ENCODE data around the gene SIVA1. TPM values are rescaled to one million over a fixed set of nuclear protein-coding genes. Genes with fewer than 3 reads are reported as not detected.

SIVA1 gene
- total RNA-seq, 1 donor from 2014 or later, result 47.9 TPM

GRCh38 chr14:104765517-104765916 is 12.6 kb downstream of the SIVA1 start:
- Mint-ChIP-seq H3K27me3 (no peaks in the 10 kb centered on the region), H3K9me3 (no peaks in the 10 kb centered on the region), H3K27ac (no peak overlapping the region), H3K4me3 (no peak overlapping the region), H3K4me1 (peaks cover 3% of the 10 kb centered on the region), H3K36me3 (ENCODE audit: low read depth) (peaks cover 22% of the 10 kb centered on the region)
- intact Hi-C loops (cut with micrococcal nuclease), result no loop called here
- no peak for TF ChIP-seq CTCF (IDR thresholded peaks at IDR 0.05)
- ATAC-seq (ENCODE audit: low read depth) (no peak), DNase-seq (no peak)
- POLR2A ChIA-PET, result no interaction called here
- CTCF ChIA-PET, result interaction anchor here (4.3 to 6.7 kb wide), 2 partner anchors 12 to 61 kb away, joined by 27 to 59 read pairs; partner anchors contain the start of gene SIVA1

GRCh38 chr14:104766256-104766862 is 13.4 kb downstream of the SIVA1 start:
- intact Hi-C loops (cut with micrococcal nuclease), result no loop called here
- POLR2A ChIA-PET, result interaction anchor here (0.6 to 0.8 kb wide), 2 partner anchors 13 to 280 kb away, joined by 3 read pairs; partner anchors contain the start of gene SIVA1
- ATAC-seq (ENCODE audit: low read depth), result no peak

GRCh38 chr14:104766863-104767633 is 14.1 kb downstream of the SIVA1 start:
- POLR2A ChIA-PET, result interaction anchor here (0.6 kb wide), 1 partner anchor 279 kb away, joined by 3 read pairs; no protein-coding TSS in a partner anchor
- H3K9me3 Mint-ChIP-seq, result peaks cover 2% of the 10 kb centered on the region
- no peak for TF ChIP-seq CTCF (IDR thresholded peaks at IDR 0.05)

More at GRCh38 chr14:104766256-104766862, 13.4 kb downstream of the SIVA1 start:
- Mint-ChIP-seq H3K36me3 (ENCODE audit: low read depth) (peaks cover 21% of the 10 kb centered on the region), H3K27me3 (no peaks in the 10 kb centered on the region), H3K4me3 (no peak overlapping the region), H3K4me1 (peaks cover 3% of the 10 kb centered on the region), H3K27ac (no peak overlapping the region), H3K9me3 (peaks cover 2% of the 10 kb centered on the region)
- no peak for TF ChIP-seq CTCF (IDR thresholded peaks at IDR 0.05)
- DNase-seq, result no peak
- CTCF ChIA-PET, result interaction anchor here (4.3 to 6.7 kb wide), 2 partner anchors 13 to 60 kb away, joined by 27 to 59 read pairs; partner anchors contain the start of gene SIVA1

GRCh38 chr14:104767634-104767918 is 14.6 kb downstream of the SIVA1 start:
- H3K4me1 Mint-ChIP-seq, result peaks cover 3% of the 10 kb centered on the region
- no peak for DNase-seq
- TF ChIP-seq CTCF (IDR thresholded peaks at IDR 0.05), result no peak
- H3K4me3 Mint-ChIP-seq, result no peak overlapping the region
- H3K27me3 Mint-ChIP-seq, result no peaks in the 10 kb centered on the region
- intact Hi-C loops (cut with micrococcal nuclease), result no loop called here
- peaks cover 2% of the 10 kb centered on the region for H3K9me3 Mint-ChIP-seq
- CTCF ChIA-PET, result interaction anchor here (4.3 to 6.7 kb wide), 2 partner anchors 14 to 59 kb away, joined by 27 to 59 read pairs; partner anchors contain the start of gene SIVA1
- no peak for ATAC-seq (ENCODE audit: low read depth)
- POLR2A ChIA-PET, result no interaction called here
- no peak overlapping the region for H3K27ac Mint-ChIP-seq
- peaks cover 25% of the 10 kb centered on the region for H3K36me3 Mint-ChIP-seq (ENCODE audit: low read depth)

More at GRCh38 chr14:104766863-104767633, 14.1 kb downstream of the SIVA1 start:
- Mint-ChIP-seq H3K27ac (no peak overlapping the region), H3K4me3 (no peak overlapping the region), H3K4me1 (peaks cover 3% of the 10 kb centered on the region), H3K36me3 (ENCODE audit: low read depth) (peaks cover 23% of the 10 kb centered on the region), H3K27me3 (no peaks in the 10 kb centered on the region)
- DNase-seq (no peak), ATAC-seq (ENCODE audit: low read depth) (no peak)
- CTCF ChIA-PET, result interaction anchor here (4.3 to 6.7 kb wide), 2 partner anchors 13 to 59 kb away, joined by 27 to 59 read pairs; partner anchors contain the start of gene SIVA1
- intact Hi-C loops (cut with micrococcal nuclease), result no loop called here
